ENCODE measurements around the gene GRAP. TPM values are rescaled to one million over a fixed set of nuclear protein-coding genes. Genes with fewer than 3 reads are reported as not detected.

Gene GRAP
- total RNA-seq, 1 donor from 2014 or later: 2.9 TPM

GRCh38 chr17:19005789-19006430, 40.8 kb downstream of the GRAP start:
- intact Hi-C loops (cut with DNase I): no loop called here
- DNase-seq (ENCODE audit: low spot score): no peak

DNA sequence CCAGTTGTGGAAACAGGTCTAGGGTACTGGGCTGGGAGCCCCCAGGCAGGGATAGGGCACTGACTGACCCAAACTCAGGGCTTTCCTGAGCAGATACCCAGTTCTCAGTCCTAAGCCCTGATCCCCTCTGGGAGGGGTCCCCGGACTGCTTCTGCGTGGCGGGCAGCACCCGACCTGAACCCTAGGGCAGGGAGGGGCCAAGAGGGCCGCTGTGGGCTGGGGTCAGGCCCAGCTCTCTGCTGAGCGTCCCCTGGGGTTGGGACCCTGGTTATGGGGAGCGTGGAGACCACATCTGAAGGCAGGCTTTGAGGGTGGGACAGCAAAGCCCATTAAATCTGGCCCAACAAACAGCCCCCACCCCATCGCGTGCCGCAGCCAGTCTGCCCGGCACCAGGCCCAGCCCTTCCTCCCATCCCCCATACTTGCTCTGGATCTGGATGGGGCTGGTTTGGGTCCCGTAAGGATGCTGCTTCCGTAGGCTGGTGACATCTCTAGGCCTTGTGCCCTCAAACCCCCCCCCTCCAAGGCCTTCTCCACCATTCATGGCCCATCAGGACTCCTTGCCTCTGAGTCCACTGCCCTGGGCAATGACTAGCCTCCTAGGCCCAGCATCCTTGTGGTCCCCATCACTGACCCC, 41.5 kb downstream of the GRAP start:
- intact Hi-C loops (cut with DNase I): no loop called here
- no peak for DNase-seq (ENCODE audit: low spot score)

- intact Hi-C loops (cut with DNase I): no loop called here
- DNase-seq (ENCODE audit: low spot score): peak; percentile 82
Measured at GRCh38 chr17:19004421-19005136, 42.2 kb downstream of the GRAP start, which contains the start of gene FAM83G. Gene FAM83G, minus strand, starts transcription at chr17:19004764. Its CDS starts 723 bp downstream, at chr17:19004041.

DNA sequence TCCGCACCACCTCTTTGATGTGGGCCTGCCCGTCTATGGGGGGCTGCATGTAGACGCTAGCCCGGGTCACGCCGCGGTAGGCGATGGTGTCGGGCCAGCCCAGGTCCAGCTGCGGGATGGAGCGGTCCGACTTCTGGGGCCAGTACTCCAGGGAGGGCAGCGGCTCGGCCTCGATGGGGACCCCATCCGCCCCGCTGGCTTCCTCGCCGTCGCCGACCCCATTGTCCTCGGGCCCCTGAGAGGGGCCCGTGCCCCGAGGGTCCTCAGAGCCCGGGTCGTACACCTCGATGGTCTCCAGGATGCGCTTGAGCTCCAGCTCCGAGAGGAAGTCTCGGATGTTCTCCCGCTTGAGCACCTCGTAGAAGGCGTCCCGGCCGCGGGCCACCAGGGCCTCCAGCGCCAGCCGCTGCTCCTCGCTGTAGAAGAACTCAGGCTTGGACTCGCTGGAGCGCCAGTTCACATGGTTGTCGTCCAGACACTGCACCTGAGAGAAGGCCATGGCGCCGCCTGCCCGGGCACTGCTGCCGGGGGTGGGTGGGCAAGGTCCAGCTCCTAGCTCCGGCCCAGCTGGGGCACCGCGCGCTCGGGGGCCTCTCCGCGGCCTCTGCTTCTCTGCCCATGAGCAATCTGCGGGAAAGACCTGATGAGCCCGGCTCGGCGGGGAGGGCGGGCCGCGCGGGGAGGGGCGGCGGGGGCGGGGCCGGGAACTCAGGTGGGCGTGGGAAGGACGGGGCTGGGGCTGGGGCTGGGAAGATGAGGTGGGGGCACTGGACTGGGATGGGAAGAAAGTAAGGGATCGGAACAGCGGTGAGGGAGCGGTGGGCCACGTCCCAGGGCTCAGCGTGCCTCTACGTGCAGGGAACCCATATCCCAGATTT, 43.0 kb downstream of the GRAP start:
- DNase-seq (ENCODE audit: low spot score): no peak
- intact Hi-C loops (cut with DNase I): no loop called here

- intact Hi-C loops (cut with DNase I): no loop called here
- no peak for DNase-seq (ENCODE audit: low spot score)
Measured at GRCh38 chr17:19002805-19003542, 43.8 kb downstream of the GRAP start.

GRCh38 chr17:19001907-19002590, 44.7 kb downstream of the GRAP start:
- DNase-seq (ENCODE audit: low spot score): no peak

GRCh38 chr17:19000531-19001325, 46.0 kb downstream of the GRAP start:
- intact Hi-C loops (cut with DNase I): no loop called here
- no peak for DNase-seq (ENCODE audit: low spot score)

More at GRCh38 chr17:19001907-19002590, 44.7 kb downstream of the GRAP start:
- intact Hi-C loops (cut with DNase I): no loop called here

DNA sequence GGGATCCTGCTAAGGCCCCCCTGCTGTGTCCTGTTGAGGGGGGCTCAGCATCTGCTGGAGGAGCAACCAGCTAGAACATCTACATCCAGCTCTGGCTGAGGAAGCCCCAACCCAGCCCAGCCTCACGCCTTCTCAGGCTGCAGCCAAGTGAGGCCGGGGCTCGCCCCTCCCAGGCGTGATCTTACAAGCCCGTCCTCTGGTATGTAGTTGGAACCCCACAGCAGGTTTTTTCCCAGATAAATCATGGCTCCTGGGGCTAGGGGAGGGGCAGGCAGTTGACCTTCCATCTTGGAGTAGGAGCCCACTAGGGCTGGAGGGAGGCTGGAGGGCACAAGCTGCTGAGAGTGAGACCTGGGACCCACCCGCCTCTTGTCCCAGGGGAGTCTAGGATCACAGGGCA, 46.8 kb downstream of the GRAP start:
- DNase-seq (ENCODE audit: low spot score): no peak
- intact Hi-C loops (cut with DNase I): no loop called here

GRCh38 chr17:18999394-18999793, 47.4 kb downstream of the GRAP start:
- intact Hi-C loops (cut with DNase I): no loop called here
- no peak for DNase-seq (ENCODE audit: low spot score)

DNA sequence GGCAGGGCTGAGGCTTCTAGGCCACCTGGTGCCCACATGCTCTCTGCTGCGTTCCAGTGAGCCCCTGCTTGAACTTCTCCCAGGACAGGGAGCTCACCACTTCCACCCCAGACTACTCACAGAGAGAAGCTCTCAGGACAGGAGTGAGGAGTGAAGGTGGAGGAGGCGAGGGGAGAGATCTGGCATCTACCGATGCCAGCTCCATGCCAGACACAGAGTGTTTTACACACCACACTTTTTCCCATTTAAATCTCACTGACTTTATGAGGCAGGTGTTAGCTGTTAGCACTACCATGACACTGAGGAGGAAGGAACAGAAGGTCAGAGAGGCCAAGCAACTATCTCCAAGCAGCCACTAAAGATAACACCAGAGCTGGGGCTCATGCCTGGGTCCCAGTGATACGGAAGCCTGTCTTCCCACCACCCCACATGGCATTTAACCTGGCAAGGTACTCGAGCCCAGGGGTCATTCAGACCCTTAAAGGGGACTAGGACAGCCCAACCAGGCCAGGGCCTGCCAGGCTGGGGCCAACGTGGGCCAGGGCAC, 49.0 kb downstream of the GRAP start:
- intact Hi-C loops (cut with DNase I): no loop called here
- DNase-seq (ENCODE audit: low spot score): no peak

GRCh38 chr17:18996458-18996857, 50.3 kb downstream of the GRAP start:
- intact Hi-C loops (cut with DNase I): no loop called here
- no peak for DNase-seq (ENCODE audit: low spot score)

GRCh38 chr17:18995220-18995619, 51.5 kb downstream of the GRAP start:
- no peak for DNase-seq (ENCODE audit: low spot score)
- intact Hi-C loops (cut with DNase I): no loop called here

- DNase-seq (ENCODE audit: low spot score): no peak
- intact Hi-C loops (cut with DNase I): no loop called here
Measured at GRCh38 chr17:18994631-18995030, 52.1 kb downstream of the GRAP start.

DNA sequence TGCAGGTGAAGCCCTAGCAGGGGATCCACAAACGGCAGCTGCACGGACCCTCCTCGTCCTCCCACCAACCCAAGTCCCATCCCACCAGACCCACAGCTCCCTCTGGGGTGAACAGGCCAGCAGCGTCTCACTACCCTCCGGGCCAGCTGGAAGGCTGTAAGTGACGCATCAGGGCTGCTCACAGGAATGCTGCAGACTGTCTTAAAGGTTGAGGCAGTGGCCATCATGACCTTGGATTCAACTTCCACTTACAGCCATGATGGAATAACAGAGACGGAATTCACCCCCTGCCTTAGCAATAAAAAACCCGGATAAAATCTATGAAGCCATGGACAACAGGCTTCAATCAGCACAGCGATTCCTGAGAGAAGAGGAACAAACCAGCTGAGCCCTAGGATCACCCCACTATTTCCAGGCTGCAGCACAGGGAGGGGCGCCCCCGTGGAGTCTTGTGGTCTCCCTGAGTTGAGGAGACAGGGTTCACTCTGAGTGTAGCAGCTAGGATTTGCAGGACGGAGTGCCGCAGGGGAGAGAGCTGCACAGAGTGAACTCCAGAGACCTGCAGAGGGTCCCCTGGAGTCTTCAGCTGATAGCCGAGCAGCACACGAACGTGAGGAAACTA, 52.7 kb downstream of the GRAP start:
- intact Hi-C loops (cut with DNase I): no loop called here
- no peak for DNase-seq (ENCODE audit: low spot score)

- DNase-seq (ENCODE audit: low spot score): no peak
- intact Hi-C loops (cut with DNase I): no loop called here
Measured at GRCh38 chr17:18992454-18993130, 54.2 kb downstream of the GRAP start.

DNA sequence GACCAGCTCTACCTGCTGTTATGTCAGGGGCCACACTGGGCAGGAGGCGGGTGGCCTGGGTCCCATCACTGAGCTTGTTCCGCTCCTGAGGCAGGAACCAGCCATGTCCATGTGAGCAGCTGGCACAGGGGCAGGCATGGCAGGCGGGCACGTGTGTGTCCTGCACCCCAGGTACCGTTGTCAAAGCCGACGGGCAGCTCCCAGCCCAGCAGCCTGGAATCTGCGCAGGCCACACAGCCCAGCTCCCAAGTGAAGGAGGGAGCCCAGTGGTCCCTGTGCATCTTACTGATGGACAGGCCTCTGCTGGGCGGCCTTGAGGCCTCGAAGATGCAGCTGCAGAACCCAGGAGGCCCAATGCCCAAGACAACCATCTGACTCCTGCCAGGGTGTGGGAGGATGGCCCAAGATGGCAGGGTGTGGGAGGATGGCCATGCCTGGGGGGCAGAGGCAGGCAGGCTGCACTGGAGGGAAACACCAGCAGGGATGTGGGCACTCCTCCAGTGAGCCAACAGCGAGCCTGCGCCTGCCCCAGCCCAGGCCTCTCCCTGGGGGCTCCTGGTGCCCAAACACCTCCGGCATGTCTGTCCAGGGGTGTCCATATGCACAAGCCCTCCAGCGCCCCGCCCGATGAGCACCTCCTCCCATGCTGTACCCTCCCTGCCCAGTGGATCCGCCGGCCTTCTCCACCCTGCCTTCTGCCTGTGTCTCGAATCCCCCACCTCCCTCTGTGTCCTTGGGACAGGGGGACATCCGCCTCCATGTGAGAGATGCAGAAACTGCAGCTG, 55.0 kb downstream of the GRAP start:
- no peak for DNase-seq (ENCODE audit: low spot score)
- intact Hi-C loops (cut with DNase I): no loop called here
